Mesodermal cell (in vitro differentiated cells): Measurements from ENCODE around the gene TRIM15.

Experiments
- H3K27ac ChIP-seq: 2 replicates; pipeline ENCODE4 v1.7.0; 2013; ENCODE audit warnings: mild to moderate bottlenecking, low read depth, low read length, moderate library complexity; ENCODE audit not compliant: severe bottlenecking
- H3K36me3 ChIP-seq: 2 replicates; pipeline ENCODE4 v1.7.1; 2013; ENCODE audit warnings: mild to moderate bottlenecking, low read length, moderate library complexity; ENCODE audit not compliant: control insufficient read depth, insufficient read depth
- H3K4me1 ChIP-seq: one replicate; pipeline ENCODE4 v1.7.1; 2013; ENCODE audit warnings: mild to moderate bottlenecking, low read length; ENCODE audit not compliant: insufficient read depth, control insufficient read depth, poor library complexity, severe bottlenecking
- H3K4me3 ChIP-seq: 2 replicates; pipeline ENCODE4 v1.7.0; 2013; ENCODE audit warnings: low read length, control low read depth, mild to moderate bottlenecking; ENCODE audit not compliant: insufficient read depth, poor library complexity, severe bottlenecking; ENCODE audit errors: extremely low read depth
- H3K9me3 ChIP-seq: 2 replicates; pipeline ENCODE4 v1.7.1; 2013; ENCODE audit warnings: mild to moderate bottlenecking, low read length, moderate library complexity; ENCODE audit not compliant: control insufficient read depth
- WGBS, 2 experiments: methylation state at CpG; one replicate each; pipeline ENCODE4 v1.1.5; 2013; ENCODE audit warnings: missing lambda C conversion rate in 2 of 2; ENCODE audit not compliant: insufficient coverage in 2 of 2; 5-methylcytosine and 5-hydroxymethylcytosine counted together

The TRIM15 gene

DNA sequence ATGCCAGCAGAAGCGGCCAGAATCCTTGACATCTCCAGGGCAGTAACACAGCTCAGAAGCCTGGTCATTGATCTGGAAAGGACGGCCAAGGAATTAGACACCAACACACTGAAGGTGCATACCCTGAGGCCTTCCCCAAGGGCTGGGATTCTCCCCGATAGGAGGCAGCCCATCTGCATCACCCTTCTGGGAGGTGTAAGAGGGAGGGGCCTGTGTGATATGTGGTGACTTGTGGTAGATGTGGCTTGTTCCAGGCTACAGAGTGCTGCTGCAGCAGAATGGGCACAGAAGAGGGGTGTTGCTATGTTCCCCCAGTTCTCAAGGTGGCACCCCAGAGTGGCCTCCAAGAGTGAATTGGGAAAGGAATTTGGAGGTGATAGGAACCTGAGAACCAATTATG, 16.2 kb upstream of the TRIM15 start:
- Histone ChIP-seq H3K36me3 (no peaks in the 10 kb centered on the region), H3K4me1 (no peaks in the 10 kb centered on the region), H3K9me3 (no peaks in the 10 kb centered on the region), H3K27ac (no peak overlapping the region), H3K4me3 (no peak overlapping the region)
- 90 to 92% methylated on average over 2 of the region's 3 CpGs for WGBS, 2 experiments

DNA sequence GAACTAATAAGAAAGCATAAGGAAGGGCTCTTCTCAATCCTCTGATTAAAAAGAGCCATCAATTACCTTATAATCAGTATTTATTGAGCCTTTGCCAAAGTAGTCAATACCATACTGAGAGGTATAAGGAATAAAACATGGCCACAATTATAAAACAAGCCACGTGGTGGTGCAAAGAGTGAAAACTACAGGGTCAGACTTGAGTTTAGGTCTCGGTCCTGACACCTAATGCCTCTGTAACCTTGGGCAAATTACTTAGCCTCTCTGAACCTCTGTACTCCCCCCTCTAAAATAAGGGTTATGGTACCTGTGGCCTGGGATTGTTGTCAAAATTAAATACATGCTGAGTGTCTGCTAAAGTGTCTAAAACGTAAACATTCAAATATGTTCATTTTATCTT, 14.1 kb upstream of the TRIM15 start:
- Histone ChIP-seq H3K4me1 (no peaks in the 10 kb centered on the region), H3K27ac (no peak overlapping the region), H3K4me3 (no peak overlapping the region), H3K36me3 (no peaks in the 10 kb centered on the region), H3K9me3 (no peaks in the 10 kb centered on the region)
- WGBS, 2 experiments: 40 to 83% methylated on average over 1 of the region's 3 CpGs

DNA sequence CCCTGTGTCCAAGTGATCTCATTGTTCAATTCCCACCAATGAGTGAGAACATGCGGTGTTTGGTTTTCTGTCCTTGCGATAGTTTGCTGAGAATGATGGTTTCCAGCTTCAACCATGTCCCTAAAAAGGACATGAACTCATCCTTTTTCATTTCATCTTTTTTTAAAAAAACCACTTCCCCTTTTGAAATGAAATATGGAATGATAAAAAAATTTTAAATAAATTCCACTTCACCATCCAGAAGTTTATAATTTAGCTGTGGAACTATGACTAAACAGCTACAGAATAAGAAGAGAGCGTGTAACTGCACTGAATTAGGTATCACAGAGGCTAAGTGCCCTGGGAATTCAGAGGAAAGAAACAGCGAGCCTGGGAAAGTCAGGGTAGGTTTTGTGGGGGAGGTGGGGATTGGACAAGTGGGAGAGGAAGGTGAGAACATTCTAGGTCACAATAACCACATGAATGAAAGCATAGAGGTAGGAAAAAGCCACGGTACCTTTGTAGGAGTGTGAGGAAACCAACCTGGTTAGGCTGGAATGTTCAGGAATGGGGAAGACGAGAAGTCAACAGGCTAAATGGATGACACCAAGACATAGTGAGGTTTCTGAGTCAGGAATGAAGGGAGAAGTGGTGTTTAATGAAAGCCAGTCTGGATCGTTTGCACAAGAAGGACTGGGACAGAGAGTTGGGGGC, 13.3 kb upstream of the TRIM15 start:
- peaks cover 3% of the 10 kb centered on the region for H3K4me1 ChIP-seq
- no peaks in the 10 kb centered on the region for H3K9me3 ChIP-seq
- H3K4me3 ChIP-seq: no peak overlapping the region
- 86 to 90% methylated on average over 4 to 6 of the region's 7 CpGs for WGBS, 2 experiments
- H3K36me3 ChIP-seq: no peaks in the 10 kb centered on the region
- no peak overlapping the region for H3K27ac ChIP-seq

DNA sequence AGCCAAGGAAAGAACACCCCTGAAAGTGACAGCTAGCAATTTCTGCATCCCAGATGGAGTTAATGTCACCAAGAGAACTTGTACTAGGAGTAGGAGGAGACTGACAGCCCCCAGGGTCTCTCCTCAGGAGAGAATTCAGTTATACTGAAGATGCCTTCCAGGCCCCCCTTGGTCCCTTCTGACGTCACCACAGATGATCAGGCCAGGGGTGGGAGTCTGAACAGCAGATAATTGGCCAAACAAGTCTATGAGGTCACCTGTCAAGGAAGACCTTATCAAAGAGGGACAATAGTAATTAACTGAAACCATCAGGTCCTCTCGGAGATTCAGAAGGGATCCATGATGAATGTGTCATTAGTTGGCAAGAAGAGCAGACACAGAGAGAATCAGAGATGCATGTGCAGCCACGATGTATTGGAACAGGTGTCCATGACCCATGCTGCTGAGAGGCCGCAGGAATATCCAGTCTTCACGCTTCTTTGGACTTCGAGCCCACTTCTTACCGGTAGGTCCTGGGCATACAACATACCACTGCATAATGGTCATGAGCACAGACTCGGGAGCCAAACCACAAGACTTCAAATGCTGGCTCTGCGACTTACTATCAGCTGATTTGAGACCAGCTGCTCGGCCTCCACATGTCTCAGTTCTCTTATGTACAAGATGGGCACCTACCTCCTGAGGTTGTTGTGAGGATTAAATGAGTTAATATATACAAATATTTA, 12.5 kb upstream of the TRIM15 start:
- Histone ChIP-seq H3K27ac (no peak overlapping the region), H3K4me3 (no peak overlapping the region), H3K36me3 (no peaks in the 10 kb centered on the region), H3K9me3 (no peaks in the 10 kb centered on the region), H3K4me1 (peaks cover 6% of the 10 kb centered on the region)
- WGBS, 2 experiments: 86 to 91% methylated on average over 9 to 10 of the region's 10 CpGs

DNA sequence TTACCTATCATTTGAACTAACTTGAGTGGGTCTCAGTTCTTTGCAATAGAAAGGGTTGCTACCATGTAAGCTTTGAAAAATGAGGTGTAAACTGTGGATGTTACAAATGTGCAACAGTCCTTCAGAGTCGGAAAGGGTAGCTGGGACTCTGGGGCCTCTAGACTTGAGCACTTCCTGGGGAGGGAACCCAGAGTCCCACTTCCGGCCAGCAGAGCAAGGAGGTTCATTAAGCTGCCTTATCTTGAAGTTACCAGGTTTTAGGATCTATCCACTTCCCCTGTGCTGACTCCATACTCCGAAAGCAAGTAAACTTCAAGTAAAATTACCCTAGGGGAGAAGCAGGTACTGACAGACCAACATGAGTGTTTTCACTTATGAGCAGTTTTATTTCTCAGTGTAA, 11.8 kb upstream of the TRIM15 start:
- WGBS, 2 experiments: 81 to 84% methylated on average over 2 of the region's 3 CpGs
- Histone ChIP-seq H3K27ac (no peak overlapping the region), H3K4me1 (peaks cover 6% of the 10 kb centered on the region), H3K36me3 (no peaks in the 10 kb centered on the region), H3K4me3 (no peak overlapping the region), H3K9me3 (no peaks in the 10 kb centered on the region)

DNA sequence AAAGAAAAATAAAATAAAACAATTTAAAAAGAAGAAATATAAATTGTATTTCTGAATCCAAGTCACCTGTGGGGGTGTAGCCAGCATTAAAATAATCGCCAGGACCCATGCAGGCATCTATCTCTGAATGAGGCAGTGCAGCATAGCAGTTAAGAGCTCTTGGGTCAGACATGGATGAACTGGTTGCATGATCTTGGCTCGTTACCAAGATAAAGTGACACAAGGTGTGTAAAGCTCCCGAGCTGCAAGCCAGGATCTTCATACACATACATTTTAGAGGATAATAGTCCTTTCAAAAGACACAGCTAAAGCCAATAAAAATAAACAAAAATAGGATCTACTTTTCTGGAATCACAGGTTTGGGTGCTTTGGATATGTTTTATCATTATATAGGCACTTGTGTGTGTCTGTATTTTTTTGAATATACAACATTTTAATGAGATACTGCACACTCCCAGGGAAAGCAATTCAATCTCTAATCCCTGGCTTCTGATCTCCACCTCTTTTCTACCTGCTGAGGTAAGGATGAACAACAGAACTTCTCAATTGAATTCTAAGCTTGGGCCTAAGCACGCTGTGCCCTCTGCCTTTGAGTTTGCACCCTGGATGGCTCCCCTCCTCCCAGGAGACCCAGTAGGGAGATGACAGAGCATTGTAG, 11.2 kb upstream of the TRIM15 start:
- Histone ChIP-seq H3K27ac (no peak overlapping the region), H3K4me1 (peaks cover 6% of the 10 kb centered on the region), H3K36me3 (no peaks in the 10 kb centered on the region), H3K4me3 (no peak overlapping the region), H3K9me3 (no peaks in the 10 kb centered on the region)
- 86 to 100% methylated on average over 1 to 2 of the region's 4 CpGs for WGBS, 2 experiments

DNA sequence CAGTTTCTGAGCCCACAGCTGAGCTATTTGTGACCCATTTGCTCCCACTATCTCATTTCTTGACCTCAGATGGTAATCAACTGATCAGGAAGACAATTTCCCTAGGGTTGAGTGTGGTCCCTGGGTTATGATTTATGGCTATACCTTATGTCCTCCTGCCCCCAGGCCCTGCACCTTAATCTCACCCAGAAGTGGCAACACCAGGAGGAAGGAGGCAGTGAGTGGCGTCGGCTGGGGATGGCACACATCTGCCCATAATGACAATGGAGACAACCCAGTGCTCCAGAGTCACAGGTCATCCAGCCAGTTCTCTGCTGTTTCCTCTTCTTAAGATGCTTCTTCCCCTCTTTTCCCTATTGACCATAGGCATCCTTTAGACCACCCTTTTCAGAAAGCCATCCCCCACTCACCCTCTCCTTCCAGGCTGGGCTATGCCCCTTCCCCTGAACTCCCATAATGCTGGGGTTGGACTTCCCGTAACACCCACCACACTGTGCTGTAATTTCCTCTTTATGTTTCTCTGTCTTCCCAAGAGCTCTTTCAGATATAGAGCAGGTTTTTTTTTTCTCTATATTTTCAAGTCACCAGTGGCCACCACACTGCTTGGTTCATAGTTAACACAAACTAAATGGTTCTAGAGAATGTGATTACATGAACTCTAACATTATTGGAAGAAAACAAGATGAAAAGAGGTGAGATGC, 10.3 kb upstream of the TRIM15 start:
- WGBS, 2 experiments: 71 to 100% methylated on average over 1 of the region's 3 CpGs
- no peaks in the 10 kb centered on the region for H3K9me3 ChIP-seq
- no peaks in the 10 kb centered on the region for H3K36me3 ChIP-seq
- no peak overlapping the region for H3K4me3 ChIP-seq
- peaks cover 6% of the 10 kb centered on the region for H3K4me1 ChIP-seq
- no peak overlapping the region for H3K27ac ChIP-seq

DNA sequence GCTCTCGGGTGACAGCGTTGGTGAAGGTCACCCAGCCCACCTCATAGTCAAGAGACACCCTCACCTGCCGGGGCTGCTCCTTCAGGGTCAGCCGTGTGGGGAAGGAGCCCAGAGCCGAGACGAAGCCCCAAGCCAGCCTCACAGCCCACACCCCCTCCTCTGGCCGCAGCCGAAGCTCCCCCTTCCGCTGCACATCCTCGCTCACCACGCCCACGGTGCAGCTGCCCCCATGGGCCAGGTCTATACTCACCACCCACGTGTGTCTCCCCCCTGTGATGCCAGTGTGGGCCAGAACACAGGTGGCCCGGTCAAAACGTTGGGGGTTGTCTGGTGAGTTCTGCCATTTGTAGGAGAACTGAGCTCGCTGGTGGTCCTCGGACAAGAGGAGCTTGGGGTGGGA, 9.3 kb upstream of the TRIM15 start:
- Histone ChIP-seq H3K4me1 (peaks cover 6% of the 10 kb centered on the region), H3K4me3 (no peak overlapping the region), H3K27ac (no peak overlapping the region), H3K9me3 (no peaks in the 10 kb centered on the region), H3K36me3 (no peaks in the 10 kb centered on the region)
- WGBS, 2 experiments: 84 to 100% methylated on average over 2 to 10 of the region's 17 CpGs

DNA sequence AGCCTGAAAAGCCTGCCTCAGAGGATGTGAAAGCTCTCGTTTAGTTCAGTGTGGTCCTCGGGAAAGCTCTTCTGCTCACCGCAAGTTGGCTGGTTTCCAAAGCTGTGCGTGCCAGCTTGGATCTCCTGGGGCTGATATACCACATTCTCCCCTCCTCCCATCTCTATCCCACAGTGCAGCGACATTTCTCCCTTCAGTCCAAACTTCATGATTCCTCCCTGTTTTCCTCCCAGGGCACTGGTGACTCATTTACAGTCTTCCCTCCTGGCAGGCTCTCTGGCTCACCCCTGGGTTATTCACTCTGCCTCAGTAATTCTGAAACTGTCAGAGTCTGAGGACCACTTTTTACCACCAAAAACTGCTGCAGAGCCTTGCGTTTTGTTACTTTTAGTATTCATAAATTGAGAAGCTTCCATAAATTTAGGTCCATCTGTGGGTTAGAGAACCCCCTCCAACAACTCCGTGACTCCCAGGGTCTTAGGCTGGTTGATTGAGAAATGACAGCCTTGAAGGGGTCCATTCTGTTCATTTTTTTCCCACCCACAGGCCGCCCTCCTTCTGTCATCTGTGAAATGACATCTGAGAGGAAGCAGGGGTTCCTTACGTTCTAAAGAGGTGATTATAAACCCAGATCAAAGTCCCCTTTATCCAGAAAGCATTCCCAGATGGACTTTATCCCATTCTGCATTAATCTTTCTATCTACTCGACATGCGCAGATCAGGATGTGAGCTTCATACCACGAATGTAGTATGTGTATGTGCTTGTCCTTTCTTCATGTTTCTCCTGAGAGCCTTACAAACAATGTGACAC, 8.4 kb upstream of the TRIM15 start:
- Histone ChIP-seq H3K4me1 (peaks cover 6% of the 10 kb centered on the region), H3K9me3 (no peaks in the 10 kb centered on the region), H3K36me3 (no peaks in the 10 kb centered on the region), H3K27ac (no peak overlapping the region), H3K4me3 (no peak overlapping the region)
- WGBS, 2 experiments: 77 to 80% methylated on average over 5 to 7 of the region's 12 CpGs
